CD14-positive monocyte (primary cell): ENCODE measurements around the gene OLFM3. TPM values are rescaled to one million over a fixed set of nuclear protein-coding genes. Genes with fewer than 3 reads are reported as not detected.

ENCODE experiments used
- DNase-seq, 3 donors: peaks; one replicate each; pipeline ENCODE4 v3.0.0-alpha.2; 2011 to 2022
- H2AFZ ChIP-seq: 2 replicates; pipeline ENCODE4 v1.6.0; 2012; ENCODE audit warnings: mild to moderate bottlenecking, low read depth, low read length, inconsistent platforms; ENCODE audit not compliant: insufficient read depth, poor library complexity, severe bottlenecking
- H3K27ac ChIP-seq, 2 donors: 1 replicate in 1 of 2; 2 replicates in 1 of 2; pipeline ENCODE4 v1.5.1; 2012 to 2013; ENCODE audit warnings: low read length in 2 of 2, control low read depth in 1 of 2, inconsistent platforms in 1 of 2, low read depth in 1 of 2, mild to moderate bottlenecking in 1 of 2
- H3K27me3 ChIP-seq, 2 donors: one replicate each; pipeline versions ENCODE4 v1.6.0 to v1.6.1; 2011 to 2013; ENCODE audit warnings: low read length in 2 of 2; ENCODE audit not compliant: control insufficient read depth in 2 of 2, insufficient read depth in 2 of 2
- H3K36me3 ChIP-seq, 2 donors: replicated peaks in 1 of 2; 1 replicate in 1 of 2; 2 replicates in 1 of 2; pipeline versions ENCODE4 v1.5.1 to v1.6.1; 2012 to 2013; ENCODE audit warnings: low read length in 2 of 2, control low read depth in 1 of 2, inconsistent platforms in 1 of 2, mild to moderate bottlenecking in 1 of 2; ENCODE audit not compliant: insufficient read depth in 2 of 2, control insufficient read depth in 1 of 2
- H3K4me1 ChIP-seq, 2 donors: 1 replicate in 1 of 2; 2 replicates in 1 of 2; pipeline versions ENCODE4 v1.5.1 to v1.6.1; 2012 to 2013; ENCODE audit warnings: low read length in 2 of 2, control low read depth in 1 of 2, inconsistent platforms in 1 of 2, mild to moderate bottlenecking in 1 of 2, moderate library complexity in 1 of 2; ENCODE audit not compliant: insufficient read depth in 2 of 2, control insufficient read depth in 1 of 2
- H3K4me2 ChIP-seq: replicated peaks from 2 replicates; pipeline ENCODE3; 2012; ENCODE audit warnings: low read length, moderate library complexity, mild to moderate bottlenecking; ENCODE audit not compliant: poor library complexity, severe bottlenecking; ENCODE audit errors: extremely low read depth
- H3K4me3 ChIP-seq, 3 experiments: fragments of 200-600 bp in 1 of 3; sonication (generic) in 1 of 3; replicated peaks in 1 of 3; 1 replicate in 2 of 3; 2 replicates in 1 of 3; pipeline ENCODE4 v1.5.1; 2011 to 2013; ENCODE audit warnings: low read length in 3 of 3, mild to moderate bottlenecking in 3 of 3, control low read depth in 2 of 3, low read depth in 2 of 3, inconsistent platforms in 1 of 3, moderate library complexity in 1 of 3
- H3K79me2 ChIP-seq: 2 replicates; pipeline ENCODE4 v1.6.0; 2012; ENCODE audit warnings: mild to moderate bottlenecking, control low read depth, inconsistent platforms, low read length, moderate library complexity; ENCODE audit not compliant: insufficient read depth
- H3K9ac ChIP-seq: 2 replicates; pipeline ENCODE4 v1.6.0; 2017; ENCODE audit warnings: low read length, mild to moderate bottlenecking; ENCODE audit not compliant: insufficient read depth, poor library complexity, severe bottlenecking
- H3K9me3 ChIP-seq, 2 donors: replicated peaks in 1 of 2; 1 replicate in 1 of 2; 2 replicates in 1 of 2; pipeline versions ENCODE4 v1.5.1 to v1.6.1; 2012 to 2013; ENCODE audit warnings: low read length in 2 of 2, control low read depth in 1 of 2; ENCODE audit not compliant: control insufficient read depth in 1 of 2, insufficient read depth in 1 of 2
- H4K20me1 ChIP-seq: 2 replicates; pipeline ENCODE4 v1.6.0; 2012; ENCODE audit warnings: mild to moderate bottlenecking, low read length, control low read depth, moderate library complexity; ENCODE audit not compliant: insufficient read depth
- H3K27ac Mint-ChIP-seq, 7 donors: one replicate each; pipeline ENCODE4 v1.8.0; 2020; ENCODE audit warnings: mild to moderate bottlenecking in 7 of 7, mixed read lengths in 7 of 7, moderate library complexity in 6 of 7, inconsistent platforms in 2 of 7
- H3K27me3 Mint-ChIP-seq, 3 donors: one replicate each; pipeline ENCODE4 v1.8.0; 2021 to 2022; ENCODE audit warnings: low read depth in 3 of 3, mild to moderate bottlenecking in 3 of 3, mixed read lengths in 3 of 3, moderate library complexity in 3 of 3, inconsistent platforms in 1 of 3
- H3K36me3 Mint-ChIP-seq, 2 donors: one replicate each; pipeline ENCODE4 v1.8.0; 2020; ENCODE audit warnings: mixed read lengths in 2 of 2, inconsistent platforms in 1 of 2, mild to moderate bottlenecking in 1 of 2
- H3K4me1 Mint-ChIP-seq: one replicate; pipeline ENCODE4 v1.8.0; 2020; ENCODE audit warnings: mild to moderate bottlenecking, mixed read lengths
- H3K4me3 Mint-ChIP-seq, 2 donors: one replicate each; pipeline ENCODE4 v1.8.0; 2020; ENCODE audit warnings: mild to moderate bottlenecking in 2 of 2, mixed read lengths in 2 of 2, moderate library complexity in 1 of 2
- H3K9me3 Mint-ChIP-seq, 7 donors: one replicate each; pipeline ENCODE4 v1.8.0; 2020 to 2022; ENCODE audit warnings: mixed read lengths in 7 of 7, mild to moderate bottlenecking in 6 of 7, moderate library complexity in 6 of 7, inconsistent platforms in 2 of 7
- WGBS: methylation state at CpG from one replicate; pipeline ENCODE4 v1.1.5; 2013; ENCODE audit warnings: missing lambda C conversion rate; ENCODE audit not compliant: insufficient coverage; 5-methylcytosine and 5-hydroxymethylcytosine counted together
- intact Hi-C, 2 donors: fragments of 100-400 bp; cut with micrococcal nuclease; formaldehyde crosslinking; loops; one replicate each; pipeline versions ENCODE4 v1.15.0 to v1.15.1; 2023
- polyA plus RNA-seq, 3 donors: library from polyadenylated mRNA; depleted of rRNA in 1 of 3; unstranded in 2 of 3; stranded (reverse) in 1 of 3; fragments of 300-500 nt in 2 of 3; fragments of >200 nt in 1 of 3; fragmentation: Illumina TruSeq in 2 of 3; gene quantifications; 1 replicate in 2 of 3; 2 replicates in 1 of 3; pipeline ENCODE4 v1.2.3, GENCODE V29; 2012 to 2021
- TF ChIP-seq, protein P1 (sequence below): fragments of 200-600 bp; IDR thresholded peaks from one replicate; pipeline ENCODE4 v1.8.0; 2022; ENCODE audit warnings: antibody characterized with exemption, mild to moderate bottlenecking

The OLFM3 gene
- polyA plus RNA-seq, 3 donors, result not detected

DNA sequence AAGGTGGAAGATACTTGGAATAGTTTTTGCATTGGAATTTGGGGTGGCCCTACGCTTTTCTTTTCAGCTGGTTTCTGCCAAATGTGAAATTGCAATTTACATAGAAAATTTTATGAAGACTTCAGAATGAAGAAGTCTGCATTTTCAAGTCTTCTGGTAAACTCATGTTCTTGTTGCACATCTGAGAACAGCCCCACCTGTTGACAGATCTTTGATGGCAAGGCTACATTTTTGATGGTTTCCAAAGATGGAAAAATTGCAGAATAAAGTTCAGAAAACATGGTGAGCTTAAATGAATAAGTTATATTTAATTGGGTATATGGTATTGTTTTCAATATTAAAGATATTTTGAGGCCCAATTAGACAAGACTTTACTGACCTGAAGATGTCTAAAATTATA is 25.4 kb downstream of the OLFM3 start:
- H4K20me1 ChIP-seq, result no peaks in the 10 kb centered on the region
- H3K4me2 ChIP-seq, result no peak overlapping the region
- no peaks in the 10 kb centered on the region for H3K36me3 ChIP-seq
- Mint-ChIP-seq H3K27me3 (no peaks in the 10 kb centered on the region), H3K9me3 (peaks cover 0 to 2% (median 0%) of the 10 kb centered on the region in 7 donors), H3K27ac (no peak overlapping the region), H3K4me1 (no peaks in the 10 kb centered on the region), H3K4me3 (no peak overlapping the region), H3K36me3 (no peaks in the 10 kb centered on the region)
- H3K79me2 ChIP-seq, result no peaks in the 10 kb centered on the region
- no CpG with 5 or more reads among the region's 1 CpG for WGBS
- intact Hi-C loops, result no loop called here
- H3K9ac ChIP-seq, result no peak overlapping the region
- H3K4me1 ChIP-seq, result no peaks in the 10 kb centered on the region
- no peak overlapping the region for H2AFZ ChIP-seq
- TF ChIP-seq, protein P1, sequence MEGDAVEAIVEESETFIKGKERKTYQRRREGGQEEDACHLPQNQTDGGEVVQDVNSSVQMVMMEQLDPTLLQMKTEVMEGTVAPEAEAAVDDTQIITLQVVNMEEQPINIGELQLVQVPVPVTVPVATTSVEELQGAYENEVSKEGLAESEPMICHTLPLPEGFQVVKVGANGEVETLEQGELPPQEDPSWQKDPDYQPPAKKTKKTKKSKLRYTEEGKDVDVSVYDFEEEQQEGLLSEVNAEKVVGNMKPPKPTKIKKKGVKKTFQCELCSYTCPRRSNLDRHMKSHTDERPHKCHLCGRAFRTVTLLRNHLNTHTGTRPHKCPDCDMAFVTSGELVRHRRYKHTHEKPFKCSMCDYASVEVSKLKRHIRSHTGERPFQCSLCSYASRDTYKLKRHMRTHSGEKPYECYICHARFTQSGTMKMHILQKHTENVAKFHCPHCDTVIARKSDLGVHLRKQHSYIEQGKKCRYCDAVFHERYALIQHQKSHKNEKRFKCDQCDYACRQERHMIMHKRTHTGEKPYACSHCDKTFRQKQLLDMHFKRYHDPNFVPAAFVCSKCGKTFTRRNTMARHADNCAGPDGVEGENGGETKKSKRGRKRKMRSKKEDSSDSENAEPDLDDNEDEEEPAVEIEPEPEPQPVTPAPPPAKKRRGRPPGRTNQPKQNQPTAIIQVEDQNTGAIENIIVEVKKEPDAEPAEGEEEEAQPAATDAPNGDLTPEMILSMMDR, result no peak
- no peak overlapping the region for H3K4me3 ChIP-seq
- H3K27me3 ChIP-seq, result no peaks in the 10 kb centered on the region
- H3K27ac ChIP-seq, result no peak overlapping the region
- DNase-seq, result no peak
- no peaks in the 10 kb centered on the region for H3K9me3 ChIP-seq

DNA sequence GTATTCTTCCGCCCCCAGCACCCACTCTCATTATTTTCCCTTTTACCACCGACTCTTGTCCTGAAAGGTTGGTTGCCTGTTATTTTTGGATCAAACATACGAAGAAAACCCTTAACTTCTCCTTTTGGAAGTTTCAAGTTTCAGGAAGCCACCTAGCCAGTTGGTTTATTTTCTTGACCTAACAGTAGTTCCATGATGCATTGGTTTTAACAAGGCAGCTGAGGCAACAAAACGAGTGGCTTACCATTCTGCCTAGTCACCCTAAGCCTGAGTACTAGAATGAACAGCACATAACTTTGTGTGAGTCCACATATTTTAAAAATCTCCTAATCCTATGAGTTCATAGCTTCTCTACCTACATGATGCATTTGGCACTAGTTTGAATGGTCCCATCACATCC is 28.9 kb downstream of the OLFM3 start:
- H3K27ac ChIP-seq, result no peak overlapping the region
- H3K27me3 ChIP-seq, result no peaks in the 10 kb centered on the region
- H3K4me1 Mint-ChIP-seq, result no peaks in the 10 kb centered on the region
- peaks cover 0 to 2% (median 0%) of the 10 kb centered on the region in 7 donors for H3K9me3 Mint-ChIP-seq
- no peak overlapping the region for H2AFZ ChIP-seq
- H3K9me3 ChIP-seq, result no peaks in the 10 kb centered on the region
- DNase-seq, result no peak
- no peak overlapping the region for H3K4me3 ChIP-seq
- H3K79me2 ChIP-seq, result no peaks in the 10 kb centered on the region
- H3K36me3 Mint-ChIP-seq, result no peaks in the 10 kb centered on the region
- intact Hi-C loops, result no loop called here
- H3K4me3 Mint-ChIP-seq, result no peak overlapping the region
- WGBS, result 50% methylated on average over 1 of the region's 4 CpGs
- H4K20me1 ChIP-seq, result no peaks in the 10 kb centered on the region
- no peak overlapping the region for H3K27ac Mint-ChIP-seq
- H3K4me2 ChIP-seq, result no peak overlapping the region
- H3K4me1 ChIP-seq, result no peaks in the 10 kb centered on the region
- H3K27me3 Mint-ChIP-seq, result no peaks in the 10 kb centered on the region
- TF ChIP-seq, protein P1, result no peak
- H3K36me3 ChIP-seq, result no peaks in the 10 kb centered on the region
- H3K9ac ChIP-seq, result no peak overlapping the region
